K562 (cell line): Measurements from ENCODE around the gene JUND. TPM values are rescaled to one million over a fixed set of nuclear protein-coding genes. Genes with fewer than 3 reads are reported as not detected.

Experiments
- ATAC-seq: fragments of 200-7000 bp; cut with Tn5 transposase; 3 replicates; pipeline ENCODE4 v1.9.1; 2020; ENCODE audit warnings: moderate library complexity
- BruUV-seq: library from RNA; stranded (reverse); fragments of 400-500 nt; replicated peaks from 2 replicates; lab custom pipeline; 2021; lab: Mats Ljungman, UMichigan
- CTCF ChIA-PET: fragments of 300-600 bp; formaldehyde crosslinking; extraction: SDS; loops from one replicate; lab custom pipeline; 2021; ENCODE audit warnings: low intra/inter-chr PET ratio; lab: Yijun Ruan, JAX
- POLR2A ChIA-PET: fragments of 300-600, 350-650 bp; sonication (Branson Sonifier 250); formaldehyde crosslinking; extraction: SDS; loops from one replicate; lab custom pipeline; 2021; ENCODE audit warnings: antibody characterized with exemption, inconsistent platforms; lab: Yijun Ruan, JAX
- DNase-seq, 4 experiments: peaks; one replicate each; pipeline versions ENCODE4 v3.0.0 to v3.0.0-alpha.2; 2011 to 2018; ENCODE audit warnings: low spot score in 3 of 4, mixed read lengths in 3 of 4; ENCODE audit errors: extremely low read depth in 1 of 4
- FAIRE-seq: peaks from 2 replicates; lab custom pipeline; 2011; peaks lifted over from hg19 to GRCh38; lab: Jason Lieb, UNC
- H2AFZ ChIP-seq: 2 replicates; pipeline ENCODE4 v1.6.0; 2011; ENCODE audit warnings: low read depth, low read length, control low read depth, inconsistent platforms
- H3K27ac ChIP-seq: fragments of 200-600 bp; 3 replicates; pipeline ENCODE4 v1.8.0; 2011; ENCODE audit warnings: low read depth, mild to moderate bottlenecking, control low read depth, inconsistent platforms, low read length, moderate library complexity, mixed read lengths; ENCODE audit errors: extremely low read depth
- H3K27me3 ChIP-seq, 2 experiments: fragments of 300-600 bp in 1 of 2; 2 replicates in 1 of 2; 3 replicates in 1 of 2; pipeline versions ENCODE4 v1.6.0 to v1.8.0; 2011; ENCODE audit warnings: inconsistent platforms in 2 of 2, low read length in 2 of 2, mild to moderate bottlenecking in 1 of 2, mixed read lengths in 1 of 2, moderate library complexity in 1 of 2; ENCODE audit not compliant: control insufficient read depth in 2 of 2, insufficient read depth in 2 of 2
- H3K36me3 ChIP-seq: fragments of 300-600 bp; 3 replicates; pipeline ENCODE4 v1.8.0; 2011; ENCODE audit warnings: mild to moderate bottlenecking, low read length, inconsistent platforms; ENCODE audit not compliant: control insufficient read depth, insufficient read depth
- H3K4me1 ChIP-seq, 2 experiments: fragments of 200-600 bp in 1 of 2; replicated peaks in 1 of 2; 2 replicates in 1 of 2; 3 replicates in 1 of 2; pipeline versions ENCODE4 v1.5.1 to v1.8.0; 2011; ENCODE audit warnings: inconsistent platforms in 2 of 2, low read length in 2 of 2, mild to moderate bottlenecking in 1 of 2, mixed read lengths in 1 of 2, moderate library complexity in 1 of 2; ENCODE audit not compliant: control insufficient read depth in 2 of 2, insufficient read depth in 2 of 2
- H3K4me2 ChIP-seq: 2 replicates; pipeline ENCODE4 v1.6.1; 2011; ENCODE audit warnings: low read length, control low read depth, inconsistent platforms, mixed read lengths; ENCODE audit not compliant: insufficient read depth
- H3K4me3 ChIP-seq: fragments of 200-600 bp; sonication (generic), shearing (Covaris generic); 2 replicates; pipeline ENCODE4 v1.5.1; 2016; ENCODE audit warnings: control low read depth, inconsistent platforms
- H3K79me2 ChIP-seq: fragments of 200-600 bp; 3 replicates; pipeline ENCODE4 v1.8.0; 2011; ENCODE audit warnings: low read length, inconsistent platforms; ENCODE audit not compliant: control insufficient read depth, insufficient read depth
- H3K9ac ChIP-seq, 2 experiments: 2 replicates each; pipeline versions ENCODE4 v1.6.0 to v1.6.1; 2011; ENCODE audit warnings: low read depth in 2 of 2, low read length in 2 of 2, control low read depth in 1 of 2, inconsistent platforms in 1 of 2, mild to moderate bottlenecking in 1 of 2, mixed read lengths in 1 of 2; ENCODE audit not compliant: insufficient read depth in 1 of 2
- H3K9me1 ChIP-seq: one replicate; pipeline ENCODE4 v1.6.0; 2011; ENCODE audit warnings: inconsistent platforms, mild to moderate bottlenecking, low read length, moderate library complexity; ENCODE audit not compliant: control insufficient read depth, insufficient read depth
- H3K9me3 ChIP-seq: replicated peaks from 2 replicates; pipeline ENCODE4 v1.5.1; 2011; ENCODE audit warnings: low read depth, low read length, inconsistent platforms; ENCODE audit not compliant: control insufficient read depth, insufficient read depth
- H4K20me1 ChIP-seq: replicated peaks from 2 replicates; pipeline ENCODE4 v1.6.1; 2011; ENCODE audit warnings: low read length, inconsistent platforms, mixed read lengths; ENCODE audit not compliant: control insufficient read depth, insufficient read depth
- CAMTA2 ChIP-seq: fragments of 250-450 bp; sonication (Bioruptor Pico); conservative IDR thresholded peaks from 2 replicates; pipeline ENCODE4 v1.5.1; 2022
- CBX1 ChIP-seq: sonication (generic); IDR thresholded peaks from 2 replicates; pipeline ENCODE4 v1.6.1; 2016; ENCODE audit warnings: antibody characterized with exemption, low read depth, mild to moderate bottlenecking
- CSDE1 ChIP-seq, 2 experiments: fragments of 450-650 bp; IDR thresholded peaks; 2 replicates each; pipeline ENCODE4 v1.6.1; 2016; ENCODE audit warnings: mild to moderate bottlenecking in 1 of 2
- GATAD2A ChIP-seq: fragments of 450-650 bp; IDR thresholded peaks from 2 replicates; pipeline ENCODE4 v1.6.1; 2017
- HLTF ChIP-seq: fragments of 450-650 bp; IDR thresholded peaks from 2 replicates; pipeline ENCODE4 v1.6.1; 2016
- HMG20A ChIP-seq: fragments of 450-650 bp; formaldehyde crosslinking; conservative IDR thresholded peaks from 2 replicates; pipeline ENCODE4 v1.4.0; 2020; ENCODE audit warnings: mild to moderate bottlenecking, mixed read lengths
- HMGN3 ChIP-seq: IDR thresholded peaks from 2 replicates; pipeline ENCODE4 v1.6.1; 2011; ENCODE audit warnings: borderline replicate concordance, low read depth, mild to moderate bottlenecking, mixed read lengths, low read length; ENCODE audit not compliant: insufficient read length; ENCODE audit errors: extremely low read depth
- HSF4 ChIP-seq: fragments of 250-450 bp; sonication (Bioruptor Pico); IDR thresholded peaks from 2 replicates; pipeline ENCODE4 v2.1.2; 2022; ENCODE audit warnings: mild to moderate bottlenecking, moderate library complexity, borderline replicate concordance
- KLF13 ChIP-seq: fragments of 450-650 bp; IDR thresholded peaks from 2 replicates; pipeline ENCODE4 v1.6.1; 2016; ENCODE audit warnings: missing genetic modification characterization, low read depth, mild to moderate bottlenecking, missing compliant biosample characterization, moderate library complexity, borderline replicate concordance
- TARDBP ChIP-seq: fragments of 450-650 bp; IDR thresholded peaks from 2 replicates; pipeline ENCODE4 v1.6.1; 2016
- ZBED1 ChIP-seq: IDR thresholded peaks from 2 replicates; pipeline ENCODE4 v1.6.1; 2014
- ZNF589 ChIP-seq: fragments of 200-800 bp; sonication (Bioruptor generic); IDR thresholded peaks from 2 replicates; pipeline ENCODE4 v1.6.1; 2016; ENCODE audit warnings: low read depth, missing genetic modification characterization, missing compliant biosample characterization
- WGBS: fragments of 100-300 bp; shearing (Covaris generic); methylation state at CpG from one replicate; pipeline ENCODE4 v1.1.6; 2016; ENCODE audit warnings: low coverage, mixed read lengths; ENCODE audit not compliant: insufficient coverage; ENCODE audit errors: missing lambda C conversion rate; 5-methylcytosine and 5-hydroxymethylcytosine counted together
- in situ Hi-C: fragments of 300-500 bp; cut with MboI; formaldehyde crosslinking; loops from 4 replicates; pipeline ENCODE4 v1.15.0; 2018; ENCODE audit warnings: inconsistent platforms, mixed read lengths
- intact Hi-C: fragments of 100-400 bp; cut with micrococcal nuclease; formaldehyde crosslinking; loops from 2 replicates; pipeline ENCODE4 v1.14.2; 2022
- polyA plus RNA-seq, 8 experiments: library from polyadenylated mRNA; depleted of rRNA in 4 of 8; stranded (reverse) in 5 of 8; unstranded in 3 of 8; fragments of >200 nt; fragmentation: Nextera tagmentation in 2 of 8; fragmentation: Illumina TruSeq in 1 of 8; extraction: Ambion mirVana in 2 of 8; extraction: Trizol in 1 of 8; gene quantifications; 2 replicates each; pipeline versions ENCODE4 v1.2.1 to v1.2.3, GENCODE V29; 2011 to 2014; ENCODE audit warnings: inconsistent platforms in 1 of 8, missing spikeins in 1 of 8
- total RNA-seq, 7 experiments: library from RNA; depleted of rRNA in 6 of 7; stranded (reverse); fragments of >200 nt in 6 of 7; fragmentation: Illumina TruSeq in 2 of 7; extraction: Trizol in 2 of 7; gene quantifications; 2 replicates each; pipeline versions ENCODE4 v1.2.1 to v1.2.3, GENCODE V29; 2011 to 2021; ENCODE audit warnings: low replicate concordance in 1 of 7
- TF ChIP-seq, protein P1 (sequence below): sonication (generic); formaldehyde crosslinking; IDR thresholded peaks from 2 replicates; pipeline ENCODE4 v1.8.1; 2023; ENCODE audit warnings: mild to moderate bottlenecking, missing genetic modification reagents
- TF ChIP-seq, protein P2 (sequence below): sonication (generic); formaldehyde crosslinking; IDR thresholded peaks from 2 replicates; pipeline ENCODE4 v1.8.0; 2022; ENCODE audit warnings: mild to moderate bottlenecking, missing genetic modification reagents
- TF ChIP-seq, protein P3 (sequence below): fragments of 450-650 bp; formaldehyde crosslinking; IDR thresholded peaks from 2 replicates; pipeline ENCODE4 v1.4.0; 2020; ENCODE audit warnings: mild to moderate bottlenecking, mixed read lengths

JUND gene
- total and polyA plus RNA-seq, 9 of the 15 experiments (the other 6 are each of a cell fraction or from before 2014, with no cell fraction given), result 6.4 to 286 (median 42.3) TPM

DNA sequence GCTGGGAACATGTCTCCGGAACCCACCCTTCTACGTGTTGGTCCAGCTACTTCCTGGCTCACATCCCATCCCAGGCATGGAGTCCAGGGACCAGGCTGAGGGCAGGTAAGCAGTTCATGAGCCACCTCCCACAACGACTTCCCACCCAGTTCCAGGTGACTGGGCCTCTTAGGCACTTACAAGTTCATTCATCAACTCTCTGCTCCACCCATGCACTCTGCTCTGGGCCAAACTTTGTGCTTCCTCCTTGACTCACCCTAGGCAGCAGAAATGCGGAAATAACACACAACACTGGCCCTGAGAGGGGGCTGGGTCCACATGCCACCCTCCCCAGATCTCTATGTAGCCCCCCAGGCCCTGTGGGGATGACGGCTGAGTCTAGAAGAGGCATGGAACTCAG is 27.7 kb downstream of the JUND start:
- Histone ChIP-seq H3K9me3 (no peaks in the 10 kb centered on the region), H3K4me2 (no peak overlapping the region), H3K4me1 (peaks cover 0 to 20% of the 10 kb centered on the region in 2 experiments; a peak in 3 of 5 replicates), H3K27me3 (peaks cover 6 to 18% of the 10 kb centered on the region in 2 experiments; a peak in 3 of 5 replicates), H3K79me2 (no peaks in the 10 kb centered on the region), H3K4me3 (no peak overlapping the region), H3K9me1 (no peaks in the 10 kb centered on the region), H3K27ac (no peak overlapping the region), H3K36me3 (no peaks in the 10 kb centered on the region), H3K9ac (peak overlapping the region in 1 of 2 experiments; percentile 43; a peak in 1 of 4 replicates), H4K20me1 (no peaks in the 10 kb centered on the region), H2AFZ (peak overlapping the region; percentile 30)
- TF ChIP-seq KLF13 (tag) (no peak), TARDBP (no peak), CAMTA2 (CRISPR knock-in tag) (no peak), HLTF (no peak), HMGN3 (no peak), ZNF589 (CRISPR knock-in tag) (no peak), CBX1 (no peak), GATAD2A (no peak), ZBED1 (no peak), HSF4 (no peak), HMG20A (CRISPR knock-in tag) (no peak), CSDE1 (IDR thresholded peaks at IDR 0.05) (no peak)
- TF ChIP-seq, protein P1, sequence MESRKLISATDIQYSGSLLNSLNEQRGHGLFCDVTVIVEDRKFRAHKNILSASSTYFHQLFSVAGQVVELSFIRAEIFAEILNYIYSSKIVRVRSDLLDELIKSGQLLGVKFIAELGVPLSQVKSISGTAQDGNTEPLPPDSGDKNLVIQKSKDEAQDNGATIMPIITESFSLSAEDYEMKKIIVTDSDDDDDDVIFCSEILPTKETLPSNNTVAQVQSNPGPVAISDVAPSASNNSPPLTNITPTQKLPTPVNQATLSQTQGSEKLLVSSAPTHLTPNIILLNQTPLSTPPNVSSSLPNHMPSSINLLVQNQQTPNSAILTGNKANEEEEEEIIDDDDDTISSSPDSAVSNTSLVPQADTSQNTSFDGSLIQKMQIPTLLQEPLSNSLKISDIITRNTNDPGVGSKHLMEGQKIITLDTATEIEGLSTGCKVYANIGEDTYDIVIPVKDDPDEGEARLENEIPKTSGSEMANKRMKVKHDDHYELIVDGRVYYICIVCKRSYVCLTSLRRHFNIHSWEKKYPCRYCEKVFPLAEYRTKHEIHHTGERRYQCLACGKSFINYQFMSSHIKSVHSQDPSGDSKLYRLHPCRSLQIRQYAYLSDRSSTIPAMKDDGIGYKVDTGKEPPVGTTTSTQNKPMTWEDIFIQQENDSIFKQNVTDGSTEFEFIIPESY (CRISPR knock-in tag), result no peak
- TF ChIP-seq, protein P2, sequence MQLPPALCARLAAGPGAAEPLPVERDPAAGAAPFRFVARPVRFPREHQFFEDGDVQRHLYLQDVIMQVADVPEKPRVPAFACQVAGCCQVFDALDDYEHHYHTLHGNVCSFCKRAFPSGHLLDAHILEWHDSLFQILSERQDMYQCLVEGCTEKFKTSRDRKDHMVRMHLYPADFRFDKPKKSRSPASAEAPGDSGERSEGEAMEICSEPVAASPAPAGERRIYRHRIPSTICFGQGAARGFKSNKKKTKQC (CRISPR knock-in tag), result no peak
- TF ChIP-seq, protein P3, sequence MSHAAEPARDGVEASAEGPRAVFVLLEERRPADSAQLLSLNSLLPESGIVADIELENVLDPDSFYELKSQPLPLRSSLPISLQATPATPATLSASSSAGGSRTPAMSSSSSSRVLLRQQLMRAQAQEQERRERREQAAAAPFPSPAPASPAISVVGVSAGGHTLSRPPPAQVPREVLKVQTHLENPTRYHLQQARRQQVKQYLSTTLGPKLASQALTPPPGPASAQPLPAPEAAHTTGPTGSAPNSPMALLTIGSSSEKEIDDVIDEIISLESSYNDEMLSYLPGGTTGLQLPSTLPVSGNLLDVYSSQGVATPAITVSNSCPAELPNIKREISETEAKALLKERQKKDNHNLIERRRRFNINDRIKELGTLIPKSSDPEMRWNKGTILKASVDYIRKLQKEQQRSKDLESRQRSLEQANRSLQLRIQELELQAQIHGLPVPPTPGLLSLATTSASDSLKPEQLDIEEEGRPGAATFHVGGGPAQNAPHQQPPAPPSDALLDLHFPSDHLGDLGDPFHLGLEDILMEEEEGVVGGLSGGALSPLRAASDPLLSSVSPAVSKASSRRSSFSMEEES (CRISPR knock-in tag), result no peak
- 8% methylated on average over 5 of the region's 5 CpGs for WGBS
- ATAC-seq (no peak), FAIRE-seq (no peak), DNase-seq (no peak)
- BruUV-seq, result no TSS peak
- CTCF ChIA-PET, result no interaction called here
- POLR2A ChIA-PET, result interaction anchor here (0.6 to 1.9 kb wide), 6 partner anchors 9 to 182 kb away, joined by 3 to 9 read pairs (median 4); partner anchors contain the start of gene IQCN
- in situ Hi-C loops, result loop anchor here (5.0 kb wide), 1 partner anchor 46 kb away; no protein-coding TSS in a partner anchor
- intact Hi-C loops, result loop anchor here (5.0 kb wide), 1 partner anchor 191 kb away; no protein-coding TSS in a partner anchor
